K562 (cell line): Measurements from ENCODE around the gene CSKMT. TPM values are rescaled to one million over a fixed set of nuclear protein-coding genes. Genes with fewer than 3 reads are reported as not detected.

Experiments
- ATAC-seq: fragments of 200-7000 bp; cut with Tn5 transposase; 3 replicates; pipeline ENCODE4 v1.9.1; 2020; ENCODE audit warnings: moderate library complexity
- BruUV-seq: library from RNA; stranded (reverse); fragments of 400-500 nt; replicated peaks from 2 replicates; lab custom pipeline; 2021; lab: Mats Ljungman, UMichigan
- CTCF ChIA-PET: fragments of 300-600 bp; formaldehyde crosslinking; extraction: SDS; loops from one replicate; lab custom pipeline; 2021; ENCODE audit warnings: low intra/inter-chr PET ratio; lab: Yijun Ruan, JAX
- POLR2A ChIA-PET: fragments of 300-600, 350-650 bp; sonication (Branson Sonifier 250); formaldehyde crosslinking; extraction: SDS; loops from one replicate; lab custom pipeline; 2021; ENCODE audit warnings: antibody characterized with exemption, inconsistent platforms; lab: Yijun Ruan, JAX
- DNase-seq, 4 experiments: peaks; one replicate each; pipeline versions ENCODE4 v3.0.0 to v3.0.0-alpha.2; 2011 to 2018; ENCODE audit warnings: low spot score in 3 of 4, mixed read lengths in 3 of 4; ENCODE audit errors: extremely low read depth in 1 of 4
- FAIRE-seq: peaks from 2 replicates; lab custom pipeline; 2011; peaks lifted over from hg19 to GRCh38; lab: Jason Lieb, UNC
- H2AFZ ChIP-seq: 2 replicates; pipeline ENCODE4 v1.6.0; 2011; ENCODE audit warnings: low read depth, low read length, control low read depth, inconsistent platforms
- H3K27ac ChIP-seq: fragments of 200-600 bp; 3 replicates; pipeline ENCODE4 v1.8.0; 2011; ENCODE audit warnings: low read depth, mild to moderate bottlenecking, control low read depth, inconsistent platforms, low read length, moderate library complexity, mixed read lengths; ENCODE audit errors: extremely low read depth
- H3K27me3 ChIP-seq, 2 experiments: fragments of 300-600 bp in 1 of 2; 2 replicates in 1 of 2; 3 replicates in 1 of 2; pipeline versions ENCODE4 v1.6.0 to v1.8.0; 2011; ENCODE audit warnings: inconsistent platforms in 2 of 2, low read length in 2 of 2, mild to moderate bottlenecking in 1 of 2, mixed read lengths in 1 of 2, moderate library complexity in 1 of 2; ENCODE audit not compliant: control insufficient read depth in 2 of 2, insufficient read depth in 2 of 2
- H3K36me3 ChIP-seq: fragments of 300-600 bp; 3 replicates; pipeline ENCODE4 v1.8.0; 2011; ENCODE audit warnings: mild to moderate bottlenecking, low read length, inconsistent platforms; ENCODE audit not compliant: control insufficient read depth, insufficient read depth
- H3K4me1 ChIP-seq, 2 experiments: fragments of 200-600 bp in 1 of 2; replicated peaks in 1 of 2; 2 replicates in 1 of 2; 3 replicates in 1 of 2; pipeline versions ENCODE4 v1.5.1 to v1.8.0; 2011; ENCODE audit warnings: inconsistent platforms in 2 of 2, low read length in 2 of 2, mild to moderate bottlenecking in 1 of 2, mixed read lengths in 1 of 2, moderate library complexity in 1 of 2; ENCODE audit not compliant: control insufficient read depth in 2 of 2, insufficient read depth in 2 of 2
- H3K4me2 ChIP-seq: 2 replicates; pipeline ENCODE4 v1.6.1; 2011; ENCODE audit warnings: low read length, control low read depth, inconsistent platforms, mixed read lengths; ENCODE audit not compliant: insufficient read depth
- H3K4me3 ChIP-seq: fragments of 200-600 bp; sonication (generic), shearing (Covaris generic); 2 replicates; pipeline ENCODE4 v1.5.1; 2016; ENCODE audit warnings: control low read depth, inconsistent platforms
- H3K79me2 ChIP-seq: fragments of 200-600 bp; 3 replicates; pipeline ENCODE4 v1.8.0; 2011; ENCODE audit warnings: low read length, inconsistent platforms; ENCODE audit not compliant: control insufficient read depth, insufficient read depth
- H3K9ac ChIP-seq, 2 experiments: 2 replicates each; pipeline versions ENCODE4 v1.6.0 to v1.6.1; 2011; ENCODE audit warnings: low read depth in 2 of 2, low read length in 2 of 2, control low read depth in 1 of 2, inconsistent platforms in 1 of 2, mild to moderate bottlenecking in 1 of 2, mixed read lengths in 1 of 2; ENCODE audit not compliant: insufficient read depth in 1 of 2
- H3K9me1 ChIP-seq: one replicate; pipeline ENCODE4 v1.6.0; 2011; ENCODE audit warnings: inconsistent platforms, mild to moderate bottlenecking, low read length, moderate library complexity; ENCODE audit not compliant: control insufficient read depth, insufficient read depth
- H3K9me3 ChIP-seq: replicated peaks from 2 replicates; pipeline ENCODE4 v1.5.1; 2011; ENCODE audit warnings: low read depth, low read length, inconsistent platforms; ENCODE audit not compliant: control insufficient read depth, insufficient read depth
- H4K20me1 ChIP-seq: replicated peaks from 2 replicates; pipeline ENCODE4 v1.6.1; 2011; ENCODE audit warnings: low read length, inconsistent platforms, mixed read lengths; ENCODE audit not compliant: control insufficient read depth, insufficient read depth
- EWSR1 ChIP-seq: fragments of 450-650 bp; IDR thresholded peaks from 2 replicates; pipeline ENCODE4 v1.6.1; 2018; ENCODE audit warnings: borderline replicate concordance, mild to moderate bottlenecking, low read depth, moderate library complexity; ENCODE audit not compliant: partially characterized antibody
- RHOXF2B ChIP-seq: fragments of 250-450 bp; sonication (Bioruptor Pico); conservative IDR thresholded peaks from 2 replicates; pipeline ENCODE4 v1.5.1; 2021
- RNF2 ChIP-seq: sonication (generic); IDR thresholded peaks from 2 replicates; pipeline ENCODE4 v1.6.1; 2016
- TCFL5 ChIP-seq: fragments of 250-450 bp; sonication (Bioruptor Pico); conservative IDR thresholded peaks from 2 replicates; pipeline ENCODE4 v1.6.1; 2021; ENCODE audit warnings: mild to moderate bottlenecking, moderate library complexity, matching md5 sums
- ZNF696 ChIP-seq: fragments of 250-450 bp; sonication (Bioruptor Pico); conservative IDR thresholded peaks from 2 replicates; pipeline ENCODE4 v1.4.0; 2020; ENCODE audit warnings: mild to moderate bottlenecking, moderate library complexity
- WGBS: fragments of 100-300 bp; shearing (Covaris generic); methylation state at CpG from one replicate; pipeline ENCODE4 v1.1.6; 2016; ENCODE audit warnings: low coverage, mixed read lengths; ENCODE audit not compliant: insufficient coverage; ENCODE audit errors: missing lambda C conversion rate; 5-methylcytosine and 5-hydroxymethylcytosine counted together
- in situ Hi-C: fragments of 300-500 bp; cut with MboI; formaldehyde crosslinking; loops from 4 replicates; pipeline ENCODE4 v1.15.0; 2018; ENCODE audit warnings: inconsistent platforms, mixed read lengths
- intact Hi-C: fragments of 100-400 bp; cut with micrococcal nuclease; formaldehyde crosslinking; loops from 2 replicates; pipeline ENCODE4 v1.14.2; 2022
- polyA plus RNA-seq, 8 experiments: library from polyadenylated mRNA; depleted of rRNA in 4 of 8; stranded (reverse) in 5 of 8; unstranded in 3 of 8; fragments of >200 nt; fragmentation: Nextera tagmentation in 2 of 8; fragmentation: Illumina TruSeq in 1 of 8; extraction: Ambion mirVana in 2 of 8; extraction: Trizol in 1 of 8; gene quantifications; 2 replicates each; pipeline versions ENCODE4 v1.2.1 to v1.2.3, GENCODE V29; 2011 to 2014; ENCODE audit warnings: inconsistent platforms in 1 of 8, missing spikeins in 1 of 8
- total RNA-seq, 7 experiments: library from RNA; depleted of rRNA in 6 of 7; stranded (reverse); fragments of >200 nt in 6 of 7; fragmentation: Illumina TruSeq in 2 of 7; extraction: Trizol in 2 of 7; gene quantifications; 2 replicates each; pipeline versions ENCODE4 v1.2.1 to v1.2.3, GENCODE V29; 2011 to 2021; ENCODE audit warnings: low replicate concordance in 1 of 7
- TF ChIP-seq, protein P1 (sequence below): fragments of 450-650 bp; formaldehyde crosslinking; IDR thresholded peaks from 2 replicates; pipeline ENCODE4 v1.4.0; 2020; ENCODE audit warnings: mild to moderate bottlenecking, mixed read lengths
- TF ChIP-seq, protein P2 (sequence below): fragments of 450-650 bp; IDR thresholded peaks from 2 replicates; pipeline ENCODE4 v1.6.1; 2016; ENCODE audit warnings: low read depth
- TF ChIP-seq, protein P3 (sequence below), 2 experiments: IDR thresholded peaks; 2 replicates each; pipeline ENCODE4 v1.6.1; 2011; ENCODE audit warnings: borderline replicate concordance in 1 of 2, control low read depth in 1 of 2, low read depth in 1 of 2, low read length in 1 of 2, mild to moderate bottlenecking in 1 of 2, mixed read lengths in 1 of 2, moderate library complexity in 1 of 2; ENCODE audit not compliant: insufficient read depth in 1 of 2, insufficient read length in 1 of 2, poor library complexity in 1 of 2, severe bottlenecking in 1 of 2; ENCODE audit errors: extremely low read depth in 1 of 2

Gene CSKMT
- total and polyA plus RNA-seq, 9 of the 15 experiments (the other 6 are each of a cell fraction or from before 2014, with no cell fraction given), result 10.3 to 108 (median 27.2) TPM

DNA sequence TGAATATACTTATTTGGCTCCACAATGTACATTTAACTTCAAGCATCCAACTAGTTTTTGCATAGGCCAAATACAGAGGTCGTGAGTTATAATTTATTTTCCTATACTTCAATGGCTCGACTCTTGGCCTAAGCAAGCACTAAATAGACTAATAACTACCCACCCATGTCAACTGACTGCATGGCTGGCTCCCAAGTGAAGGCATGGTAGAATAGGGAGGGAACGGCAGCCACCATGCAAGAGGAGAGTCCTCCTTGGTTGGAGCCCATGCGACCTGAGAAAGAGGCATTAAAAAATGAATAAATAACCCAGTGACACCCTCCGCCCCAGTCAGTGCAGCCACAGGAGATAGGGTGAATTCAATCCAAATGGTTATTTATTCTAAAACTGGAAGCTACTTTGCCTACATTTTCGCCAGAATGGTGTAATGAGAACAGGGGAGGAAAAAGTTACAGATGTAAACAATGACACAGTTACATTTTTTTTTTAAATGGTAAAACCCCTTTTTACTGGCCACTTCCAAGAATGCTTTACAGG is 47.2 kb downstream of the CSKMT start:
- Histone ChIP-seq H3K9me1 (peaks cover under 1% of the 10 kb centered on the region), H3K4me2 (no peak overlapping the region), H3K9ac (no peak overlapping the region), H3K4me3 (no peak overlapping the region), H3K27me3 (no peaks in the 10 kb centered on the region), H3K27ac (peak overlapping the region; percentile 14; the same call in 1 of the 3 replicates), H3K9me3 (no peaks in the 10 kb centered on the region), H4K20me1 (peaks cover 4% of the 10 kb centered on the region; the same call in 1 of the 2 replicates), H3K36me3 (peaks cover 94% of the 10 kb centered on the region), H3K79me2 (peaks cover 20% of the 10 kb centered on the region; the same call in 2 of the 3 replicates), H2AFZ (no peak overlapping the region), H3K4me1 (peaks cover 24 to 30% of the 10 kb centered on the region in 2 experiments)
- ATAC-seq (no peak), DNase-seq (no peak), FAIRE-seq (no peak)
- ChIA-PET POLR2A (interaction anchor here (1.5 kb wide), 1 partner anchor 17 kb away, joined by 3 read pairs; no protein-coding TSS in a partner anchor), CTCF (interaction anchor here (0.5 kb wide), 1 partner anchor 42 kb away, joined by 3 read pairs; no protein-coding TSS in a partner anchor)
- WGBS, result 96% methylated on average over 6 of the region's 6 CpGs
- intact Hi-C loops (no loop called here), in situ Hi-C loops (no loop called here)
- no TSS peak for BruUV-seq
- no peak for TF ChIP-seq TCFL5
- no peak for TF ChIP-seq ZNF696 (CRISPR knock-in tag)
- no peak for TF ChIP-seq RNF2
- TF ChIP-seq RHOXF2B (CRISPR knock-in tag), result no peak
- TF ChIP-seq EWSR1, result no peak
- TF ChIP-seq, protein P1, sequence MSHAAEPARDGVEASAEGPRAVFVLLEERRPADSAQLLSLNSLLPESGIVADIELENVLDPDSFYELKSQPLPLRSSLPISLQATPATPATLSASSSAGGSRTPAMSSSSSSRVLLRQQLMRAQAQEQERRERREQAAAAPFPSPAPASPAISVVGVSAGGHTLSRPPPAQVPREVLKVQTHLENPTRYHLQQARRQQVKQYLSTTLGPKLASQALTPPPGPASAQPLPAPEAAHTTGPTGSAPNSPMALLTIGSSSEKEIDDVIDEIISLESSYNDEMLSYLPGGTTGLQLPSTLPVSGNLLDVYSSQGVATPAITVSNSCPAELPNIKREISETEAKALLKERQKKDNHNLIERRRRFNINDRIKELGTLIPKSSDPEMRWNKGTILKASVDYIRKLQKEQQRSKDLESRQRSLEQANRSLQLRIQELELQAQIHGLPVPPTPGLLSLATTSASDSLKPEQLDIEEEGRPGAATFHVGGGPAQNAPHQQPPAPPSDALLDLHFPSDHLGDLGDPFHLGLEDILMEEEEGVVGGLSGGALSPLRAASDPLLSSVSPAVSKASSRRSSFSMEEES (CRISPR knock-in tag), result no peak
- TF ChIP-seq, protein P2, sequence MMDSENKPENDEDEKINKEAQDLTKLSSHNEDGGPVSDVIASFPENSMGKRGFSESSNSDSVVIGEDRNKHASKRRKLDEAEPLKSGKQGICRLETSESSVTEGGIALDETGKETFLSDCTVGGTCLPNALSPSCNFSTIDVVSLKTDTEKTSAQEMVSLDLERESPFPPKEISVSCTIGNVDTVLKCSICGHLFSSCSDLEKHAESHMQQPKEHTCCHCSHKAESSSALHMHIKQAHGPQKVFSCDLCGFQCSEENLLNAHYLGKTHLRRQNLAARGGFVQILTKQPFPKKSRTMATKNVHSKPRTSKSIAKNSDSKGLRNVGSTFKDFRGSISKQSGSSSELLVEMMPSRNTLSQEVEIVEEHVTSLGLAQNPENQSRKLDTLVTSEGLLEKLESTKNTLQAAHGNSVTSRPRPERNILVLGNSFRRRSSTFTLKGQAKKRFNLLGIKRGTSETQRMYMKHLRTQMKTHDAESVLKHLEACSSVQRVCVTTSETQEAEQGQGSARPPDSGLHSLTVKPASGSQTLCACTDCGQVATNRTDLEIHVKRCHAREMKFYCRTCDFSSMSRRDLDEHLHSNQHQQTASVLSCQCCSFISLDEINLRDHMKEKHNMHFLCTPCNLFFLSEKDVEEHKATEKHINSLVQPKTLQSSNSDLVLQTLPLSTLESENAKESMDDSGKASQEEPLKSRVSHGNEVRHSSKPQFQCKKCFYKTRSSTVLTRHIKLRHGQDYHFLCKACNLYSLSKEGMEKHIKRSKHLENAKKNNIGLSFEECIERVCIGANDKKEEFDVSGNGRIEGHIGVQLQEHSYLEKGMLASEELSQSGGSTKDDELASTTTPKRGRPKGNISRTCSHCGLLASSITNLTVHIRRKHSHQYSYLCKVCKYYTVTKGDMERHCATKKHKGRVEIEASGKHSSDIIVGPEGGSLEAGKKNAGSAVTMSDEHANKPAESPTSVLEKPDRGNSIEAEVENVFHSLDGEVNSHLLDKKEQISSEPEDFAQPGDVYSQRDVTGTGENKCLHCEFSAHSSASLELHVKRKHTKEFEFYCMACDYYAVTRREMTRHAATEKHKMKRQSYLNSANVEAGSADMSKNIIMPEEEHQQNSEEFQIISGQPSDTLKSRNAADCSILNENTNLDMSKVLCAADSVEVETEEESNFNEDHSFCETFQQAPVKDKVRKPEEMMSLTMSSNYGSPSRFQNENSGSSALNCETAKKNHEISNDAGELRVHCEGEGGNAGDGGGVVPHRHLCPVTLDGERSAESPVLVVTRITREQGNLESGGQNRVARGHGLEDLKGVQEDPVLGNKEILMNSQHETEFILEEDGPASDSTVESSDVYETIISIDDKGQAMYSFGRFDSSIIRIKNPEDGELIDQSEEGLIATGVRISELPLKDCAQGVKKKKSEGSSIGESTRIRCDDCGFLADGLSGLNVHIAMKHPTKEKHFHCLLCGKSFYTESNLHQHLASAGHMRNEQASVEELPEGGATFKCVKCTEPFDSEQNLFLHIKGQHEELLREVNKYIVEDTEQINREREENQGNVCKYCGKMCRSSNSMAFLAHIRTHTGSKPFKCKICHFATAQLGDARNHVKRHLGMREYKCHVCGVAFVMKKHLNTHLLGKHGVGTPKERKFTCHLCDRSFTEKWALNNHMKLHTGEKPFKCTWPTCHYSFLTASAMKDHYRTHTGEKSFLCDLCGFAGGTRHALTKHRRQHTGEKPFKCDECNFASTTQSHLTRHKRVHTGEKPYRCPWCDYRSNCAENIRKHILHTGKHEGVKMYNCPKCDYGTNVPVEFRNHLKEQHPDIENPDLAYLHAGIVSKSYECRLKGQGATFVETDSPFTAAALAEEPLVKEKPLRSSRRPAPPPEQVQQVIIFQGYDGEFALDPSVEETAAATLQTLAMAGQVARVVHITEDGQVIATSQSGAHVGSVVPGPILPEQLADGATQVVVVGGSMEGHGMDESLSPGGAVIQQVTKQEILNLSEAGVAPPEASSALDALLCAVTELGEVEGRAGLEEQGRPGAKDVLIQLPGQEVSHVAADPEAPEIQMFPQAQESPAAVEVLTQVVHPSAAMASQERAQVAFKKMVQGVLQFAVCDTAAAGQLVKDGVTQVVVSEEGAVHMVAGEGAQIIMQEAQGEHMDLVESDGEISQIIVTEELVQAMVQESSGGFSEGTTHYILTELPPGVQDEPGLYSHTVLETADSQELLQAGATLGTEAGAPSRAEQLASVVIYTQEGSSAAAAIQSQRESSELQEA, result no peak
- TF ChIP-seq, protein P3, sequence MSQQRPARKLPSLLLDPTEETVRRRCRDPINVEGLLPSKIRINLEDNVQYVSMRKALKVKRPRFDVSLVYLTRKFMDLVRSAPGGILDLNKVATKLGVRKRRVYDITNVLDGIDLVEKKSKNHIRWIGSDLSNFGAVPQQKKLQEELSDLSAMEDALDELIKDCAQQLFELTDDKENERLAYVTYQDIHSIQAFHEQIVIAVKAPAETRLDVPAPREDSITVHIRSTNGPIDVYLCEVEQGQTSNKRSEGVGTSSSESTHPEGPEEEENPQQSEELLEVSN (IDR thresholded peaks at IDR 0.05; ENCODE audit: borderline replicate concordance in 1 of 2, extremely low read depth in 1 of 2, insufficient read depth in 1 of 2, insufficient read length in 1 of 2, low read depth in 1 of 2, low read length in 1 of 2, poor library complexity in 1 of 2, severe bottlenecking in 1 of 2), result no peak
